Measurements from ENCODE around the gene LXN.

The LXN gene

DNA sequence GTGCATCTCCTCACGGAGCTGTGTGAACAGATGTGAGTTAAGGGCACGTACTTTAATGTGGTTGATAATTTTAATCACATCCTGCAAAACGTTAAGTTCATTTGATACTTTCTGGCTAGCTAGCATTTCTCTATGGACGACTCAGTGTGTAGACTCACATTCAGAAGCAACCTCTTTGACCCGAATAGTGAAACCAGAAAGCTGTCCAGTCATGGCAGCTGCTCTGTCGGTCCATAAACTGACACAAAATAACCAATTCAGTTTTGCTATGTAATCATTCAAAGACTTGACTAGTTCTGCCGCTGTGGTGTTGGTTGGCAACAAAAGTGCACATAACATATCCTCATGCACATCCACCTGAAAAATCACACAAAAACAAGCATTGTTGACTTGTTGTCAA, 31.8 kb downstream of the LXN start:
- TF ChIP-seq, protein P1, sequence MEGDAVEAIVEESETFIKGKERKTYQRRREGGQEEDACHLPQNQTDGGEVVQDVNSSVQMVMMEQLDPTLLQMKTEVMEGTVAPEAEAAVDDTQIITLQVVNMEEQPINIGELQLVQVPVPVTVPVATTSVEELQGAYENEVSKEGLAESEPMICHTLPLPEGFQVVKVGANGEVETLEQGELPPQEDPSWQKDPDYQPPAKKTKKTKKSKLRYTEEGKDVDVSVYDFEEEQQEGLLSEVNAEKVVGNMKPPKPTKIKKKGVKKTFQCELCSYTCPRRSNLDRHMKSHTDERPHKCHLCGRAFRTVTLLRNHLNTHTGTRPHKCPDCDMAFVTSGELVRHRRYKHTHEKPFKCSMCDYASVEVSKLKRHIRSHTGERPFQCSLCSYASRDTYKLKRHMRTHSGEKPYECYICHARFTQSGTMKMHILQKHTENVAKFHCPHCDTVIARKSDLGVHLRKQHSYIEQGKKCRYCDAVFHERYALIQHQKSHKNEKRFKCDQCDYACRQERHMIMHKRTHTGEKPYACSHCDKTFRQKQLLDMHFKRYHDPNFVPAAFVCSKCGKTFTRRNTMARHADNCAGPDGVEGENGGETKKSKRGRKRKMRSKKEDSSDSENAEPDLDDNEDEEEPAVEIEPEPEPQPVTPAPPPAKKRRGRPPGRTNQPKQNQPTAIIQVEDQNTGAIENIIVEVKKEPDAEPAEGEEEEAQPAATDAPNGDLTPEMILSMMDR (IDR thresholded peaks at IDR 0.05): no peak
- H3K9me3 Mint-ChIP-seq: peaks cover 11% of the 10 kb centered on the region
- H3K27ac Mint-ChIP-seq: no peak overlapping the region
- H3K4me1 Mint-ChIP-seq: peaks cover 15% of the 10 kb centered on the region
- DNase-seq: no peak
- no peak overlapping the region for H3K4me3 Mint-ChIP-seq
- H3K36me3 Mint-ChIP-seq (ENCODE audit: low read depth): no peaks in the 10 kb centered on the region
- H3K27me3 Mint-ChIP-seq (ENCODE audit: low read depth, poor library complexity): peaks cover 8% of the 10 kb centered on the region

DNA sequence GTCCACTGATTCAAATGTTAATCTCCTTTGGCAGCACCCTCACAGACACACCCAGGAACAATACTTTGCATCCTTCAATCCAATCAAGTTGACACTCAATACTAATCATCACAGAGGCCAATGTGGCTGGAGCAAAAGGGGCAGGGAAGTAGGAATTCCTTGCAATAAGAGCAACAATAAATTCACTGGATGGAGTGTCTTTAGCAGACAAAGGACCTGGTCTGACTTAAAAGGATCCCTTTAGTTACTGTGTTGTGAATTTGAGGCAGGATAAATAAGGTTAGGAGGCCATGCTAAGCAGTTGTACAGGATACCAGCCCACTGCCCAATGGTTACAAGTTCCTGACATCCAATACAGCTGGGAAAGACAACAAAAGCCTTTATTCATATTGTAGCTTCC, 40.5 kb downstream of the LXN start:
- Mint-ChIP-seq H3K9me3 (peaks cover 45% of the 10 kb centered on the region), H3K27ac (no peak overlapping the region), H3K36me3 (ENCODE audit: low read depth) (peaks cover 10% of the 10 kb centered on the region), H3K4me1 (no peaks in the 10 kb centered on the region), H3K27me3 (ENCODE audit: low read depth, poor library complexity) (peaks cover 5% of the 10 kb centered on the region), H3K4me3 (no peak overlapping the region)
- TF ChIP-seq, protein P1 (IDR thresholded peaks at IDR 0.05): no peak
- no peak for DNase-seq

DNA sequence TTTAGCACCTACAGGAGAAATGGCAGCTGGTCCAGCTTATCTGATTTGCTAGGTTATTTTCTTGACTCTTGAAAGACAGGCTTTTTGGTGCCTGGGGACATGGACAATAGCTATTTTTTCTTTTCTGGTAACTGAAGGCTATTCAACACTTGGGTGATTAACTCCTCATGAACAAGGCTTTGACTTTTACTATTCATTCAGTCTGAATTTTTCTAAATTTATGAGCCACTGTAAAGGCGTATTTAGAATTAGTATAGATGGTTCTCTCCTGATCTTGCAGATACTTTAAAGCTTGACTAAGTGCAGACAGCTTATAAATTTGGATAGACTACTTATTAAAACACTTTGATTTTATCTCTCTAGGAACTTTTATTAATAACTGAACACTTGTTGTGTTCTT, 46.6 kb downstream of the LXN start:
- H3K4me3 Mint-ChIP-seq: no peak overlapping the region

DNA sequence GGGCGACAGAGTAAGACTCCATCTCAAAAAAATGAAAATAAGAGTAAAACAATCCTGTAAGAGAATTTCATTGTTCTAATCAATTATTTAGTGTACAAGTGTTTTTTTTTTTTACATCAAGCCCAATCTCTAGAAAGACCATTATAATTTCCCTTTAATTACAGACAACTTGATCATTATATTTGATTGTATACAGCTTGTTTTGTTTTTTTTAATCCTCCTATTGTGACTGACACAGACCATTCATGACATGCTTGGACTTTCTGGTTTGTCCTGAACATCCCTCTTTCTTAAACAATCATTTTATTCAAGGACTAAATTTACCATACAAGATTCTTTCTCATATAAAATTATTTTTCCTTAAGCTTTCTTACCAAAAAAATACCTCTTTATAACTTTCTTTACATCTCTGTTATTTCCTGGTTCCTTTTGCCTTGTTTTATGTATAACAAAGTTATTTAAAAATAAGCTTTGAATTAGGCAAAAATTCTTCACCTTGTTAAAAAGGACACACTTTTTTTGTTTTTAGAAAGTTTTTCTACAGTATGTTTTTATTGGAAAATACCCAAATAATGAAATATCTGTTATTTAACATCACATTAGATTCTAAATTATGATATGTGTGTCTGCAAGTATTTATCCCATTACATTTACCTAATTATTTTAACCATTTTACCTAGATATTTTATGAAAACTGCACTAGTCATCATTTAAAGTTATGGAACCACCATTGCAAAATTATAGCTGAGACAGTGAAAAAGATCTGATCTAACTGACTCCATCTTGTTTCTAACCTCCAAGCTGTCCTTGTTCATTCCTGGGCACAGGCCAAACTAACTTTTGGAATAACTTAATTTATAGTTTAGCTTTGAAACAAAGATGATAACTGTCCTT, 54.2 kb downstream of the LXN start:
- Mint-ChIP-seq H3K9me3 (peaks cover 72% of the 10 kb centered on the region), H3K27me3 (ENCODE audit: low read depth, poor library complexity) (peaks cover 10% of the 10 kb centered on the region), H3K4me1 (no peaks in the 10 kb centered on the region), H3K4me3 (no peak overlapping the region), H3K27ac (no peak overlapping the region), H3K36me3 (ENCODE audit: low read depth) (peaks cover 4% of the 10 kb centered on the region)
- no peak for DNase-seq
- TF ChIP-seq, protein P1 (IDR thresholded peaks at IDR 0.05): no peak

More for the DNA sequence above, 46.6 kb downstream of the LXN start:
- no peak for DNase-seq
- peaks cover 16% of the 10 kb centered on the region for H3K9me3 Mint-ChIP-seq
- H3K4me1 Mint-ChIP-seq: no peaks in the 10 kb centered on the region
- H3K36me3 Mint-ChIP-seq (ENCODE audit: low read depth): no peaks in the 10 kb centered on the region
- peaks cover 6% of the 10 kb centered on the region for H3K27me3 Mint-ChIP-seq (ENCODE audit: low read depth, poor library complexity)
- TF ChIP-seq, protein P1 (IDR thresholded peaks at IDR 0.05): no peak
- no peak overlapping the region for H3K27ac Mint-ChIP-seq

All from nephron progenitor cell (in vitro differentiated cells).